ENCODE results near the gene PHTF2.

The PHTF2 gene

DNA sequence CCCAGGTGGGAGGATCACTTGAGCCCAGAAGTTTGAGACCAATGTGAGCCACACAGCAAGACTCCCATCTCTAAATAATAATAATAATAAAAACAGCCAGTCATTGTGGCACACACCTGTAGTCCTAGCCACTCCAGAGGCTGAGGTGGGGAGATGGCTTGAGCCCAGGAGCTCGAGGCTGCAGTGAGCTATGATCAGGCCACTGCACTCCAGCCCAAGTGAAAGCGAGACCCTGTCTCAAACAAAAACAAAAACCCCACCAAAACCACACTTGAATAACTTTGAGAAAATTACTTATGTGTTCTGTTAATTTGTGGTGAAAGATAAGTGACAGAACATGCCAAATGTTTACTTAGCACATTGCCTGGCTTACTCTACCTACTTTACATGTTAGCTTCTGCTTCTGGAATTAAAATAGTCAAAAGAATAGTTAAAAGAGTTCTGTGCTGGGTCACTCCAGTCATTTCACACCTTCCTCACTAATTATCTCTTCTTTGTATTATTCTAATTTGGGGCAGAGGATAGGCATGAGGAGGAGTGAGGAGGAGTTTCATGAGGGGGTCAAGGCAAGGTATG is 10.2 kb upstream of the PHTF2 start:
- ChIA-PET CTCF (no interaction called here), POLR2A (interaction anchor here (1.9 kb wide), 1 partner anchor 10 kb away, joined by 5 read pairs; the partner anchor contains the start of genes PHTF2 and TMEM60)
- no peak for DNase-seq (ENCODE audit: extremely low spot score)
- TF ChIP-seq HDGF (IDR thresholded peaks at IDR 0.05; ENCODE audit: borderline replicate concordance) (no peak), SUZ12 (IDR thresholded peaks at IDR 0.05) (no peak), LEF1 (IDR thresholded peaks at IDR 0.05; ENCODE audit: borderline replicate concordance) (no peak), TARDBP (IDR thresholded peaks at IDR 0.05) (no peak), ARNT (IDR thresholded peaks at IDR 0.05) (no peak), FOXA1 (IDR thresholded peaks at IDR 0.05) (no peak), L3MBTL2 (conservative IDR thresholded peaks at IDR 0.05) (no peak), BHLHE40 (IDR thresholded peaks at IDR 0.05; ENCODE audit: borderline replicate concordance) (no peak), FOXM1 (IDR thresholded peaks at IDR 0.05; ENCODE audit: borderline replicate concordance) (no peak), ELF4 (IDR thresholded peaks at IDR 0.05) (no peak), NFRKB (IDR thresholded peaks at IDR 0.05) (no peak), CTBP1 (IDR thresholded peaks at IDR 0.05; ENCODE audit: borderline replicate concordance) (no peak), ZNF384 (IDR thresholded peaks at IDR 0.05) (no peak), FOXK2 (IDR thresholded peaks at IDR 0.05) (no peak), SP1 (IDR thresholded peaks at IDR 0.05) (no peak)
- TF ChIP-seq, protein P1, sequence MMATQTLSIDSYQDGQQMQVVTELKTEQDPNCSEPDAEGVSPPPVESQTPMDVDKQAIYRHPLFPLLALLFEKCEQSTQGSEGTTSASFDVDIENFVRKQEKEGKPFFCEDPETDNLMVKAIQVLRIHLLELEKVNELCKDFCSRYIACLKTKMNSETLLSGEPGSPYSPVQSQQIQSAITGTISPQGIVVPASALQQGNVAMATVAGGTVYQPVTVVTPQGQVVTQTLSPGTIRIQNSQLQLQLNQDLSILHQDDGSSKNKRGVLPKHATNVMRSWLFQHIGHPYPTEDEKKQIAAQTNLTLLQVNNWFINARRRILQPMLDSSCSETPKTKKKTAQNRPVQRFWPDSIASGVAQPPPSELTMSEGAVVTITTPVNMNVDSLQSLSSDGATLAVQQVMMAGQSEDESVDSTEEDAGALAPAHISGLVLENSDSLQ (IDR thresholded peaks at IDR 0.05), result no peak

GRCh38 chr7:77791336-77791735 is 7.2 kb upstream of the PHTF2 start:
- peak; percentile 31; the same call in 1 of the 2 replicates for TF ChIP-seq FOXA1 (IDR thresholded peaks at IDR 0.05)
- TF ChIP-seq NFRKB (IDR thresholded peaks at IDR 0.05), result no peak
- TF ChIP-seq, protein P1 (IDR thresholded peaks at IDR 0.05), result peak; percentile 70
- no peak for DNase-seq (ENCODE audit: extremely low spot score)
- ChIA-PET POLR2A (no interaction called here), CTCF (no interaction called here)

GRCh38 chr7:77791956-77792355 is 6.6 kb upstream of the PHTF2 start:
- DNase-seq (ENCODE audit: extremely low spot score), result no peak
- TF ChIP-seq, protein P1 (IDR thresholded peaks at IDR 0.05), result no peak
- TF ChIP-seq SUZ12 (IDR thresholded peaks at IDR 0.05) (no peak), ZNF384 (IDR thresholded peaks at IDR 0.05) (no peak), CTBP1 (IDR thresholded peaks at IDR 0.05; ENCODE audit: borderline replicate concordance) (no peak), FOXK2 (IDR thresholded peaks at IDR 0.05) (no peak), L3MBTL2 (conservative IDR thresholded peaks at IDR 0.05) (no peak), SP1 (IDR thresholded peaks at IDR 0.05) (no peak), TARDBP (IDR thresholded peaks at IDR 0.05) (no peak), NFRKB (IDR thresholded peaks at IDR 0.05) (no peak), BHLHE40 (IDR thresholded peaks at IDR 0.05; ENCODE audit: borderline replicate concordance) (no peak), ELF4 (IDR thresholded peaks at IDR 0.05) (no peak), FOXA1 (IDR thresholded peaks at IDR 0.05) (no peak), FOXM1 (IDR thresholded peaks at IDR 0.05; ENCODE audit: borderline replicate concordance) (no peak), HDGF (IDR thresholded peaks at IDR 0.05; ENCODE audit: borderline replicate concordance) (no peak), ARNT (IDR thresholded peaks at IDR 0.05) (no peak), LEF1 (IDR thresholded peaks at IDR 0.05; ENCODE audit: borderline replicate concordance) (no peak)
- CTCF ChIA-PET, result no interaction called here
- POLR2A ChIA-PET, result no interaction called here

- CTCF ChIA-PET, result no interaction called here
- no peak for DNase-seq (ENCODE audit: extremely low spot score)
- POLR2A ChIA-PET, result no interaction called here
- TF ChIP-seq ZNF384 (IDR thresholded peaks at IDR 0.05) (no peak), L3MBTL2 (conservative IDR thresholded peaks at IDR 0.05) (no peak), SP1 (IDR thresholded peaks at IDR 0.05) (no peak), SUZ12 (IDR thresholded peaks at IDR 0.05) (no peak), HDGF (IDR thresholded peaks at IDR 0.05; ENCODE audit: borderline replicate concordance) (no peak), FOXA1 (IDR thresholded peaks at IDR 0.05) (no peak), FOXK2 (IDR thresholded peaks at IDR 0.05) (no peak), ELF4 (IDR thresholded peaks at IDR 0.05) (no peak), BHLHE40 (IDR thresholded peaks at IDR 0.05; ENCODE audit: borderline replicate concordance) (no peak), TARDBP (IDR thresholded peaks at IDR 0.05) (no peak), NFRKB (IDR thresholded peaks at IDR 0.05) (no peak), LEF1 (IDR thresholded peaks at IDR 0.05; ENCODE audit: borderline replicate concordance) (no peak), FOXM1 (IDR thresholded peaks at IDR 0.05; ENCODE audit: borderline replicate concordance) (no peak)
- TF ChIP-seq, protein P1 (IDR thresholded peaks at IDR 0.05), result no peak
These were observed 4.6 kb upstream of the PHTF2 start for GRCh38 chr7:77794000-77794399.

- CTCF ChIA-PET, result no interaction called here
- TF ChIP-seq FOXM1 (IDR thresholded peaks at IDR 0.05; ENCODE audit: borderline replicate concordance) (no peak), FOXA1 (IDR thresholded peaks at IDR 0.05) (no peak), NFRKB (IDR thresholded peaks at IDR 0.05) (no peak), SP1 (IDR thresholded peaks at IDR 0.05) (no peak), LEF1 (IDR thresholded peaks at IDR 0.05; ENCODE audit: borderline replicate concordance) (no peak), ELF4 (IDR thresholded peaks at IDR 0.05) (no peak), BHLHE40 (IDR thresholded peaks at IDR 0.05; ENCODE audit: borderline replicate concordance) (no peak), CTBP1 (IDR thresholded peaks at IDR 0.05; ENCODE audit: borderline replicate concordance) (no peak), TARDBP (IDR thresholded peaks at IDR 0.05) (no peak), FOXK2 (IDR thresholded peaks at IDR 0.05) (no peak), L3MBTL2 (conservative IDR thresholded peaks at IDR 0.05) (no peak)
These were observed 2.5 kb upstream of the PHTF2 start for GRCh38 chr7:77796109-77796508.

More at GRCh38 chr7:77796109-77796508, 2.5 kb upstream of the PHTF2 start:
- POLR2A ChIA-PET, result no interaction called here
- DNase-seq (ENCODE audit: extremely low spot score), result no peak

Data from HEK293T (cell line).